ENCODE measurements around the gene CNTLN. TPM values are rescaled to one million over a fixed set of nuclear protein-coding genes. Genes with fewer than 3 reads are reported as not detected.

Gene CNTLN
- total RNA-seq, 1 experiment from 2014 or later, result 6.7 TPM

GRCh38 chr9:17423681-17424011 lies 288.8 kb downstream of the CNTLN start:
- Mint-ChIP-seq H3K36me3 (ENCODE audit: insufficient read depth, unreplicated experiment) (peaks cover 8% of the 10 kb centered on the region), H3K4me3 (ENCODE audit: unreplicated experiment) (no peak overlapping the region), H3K27ac (ENCODE audit: low read depth, unreplicated experiment) (no peak overlapping the region), H3K27me3 (ENCODE audit: insufficient read depth, unreplicated experiment) (no peaks in the 10 kb centered on the region), H3K4me1 (ENCODE audit: insufficient read depth, unreplicated experiment) (no peaks in the 10 kb centered on the region), H3K9me3 (ENCODE audit: unreplicated experiment) (no peaks in the 10 kb centered on the region)
- ChIA-PET CTCF (no interaction called here), POLR2A (no interaction called here)
- no peak for DNase-seq (ENCODE audit: unreplicated experiment)
- no TSS peak for BruUV-seq (replicated peaks)
- TF ChIP-seq CTCF (IDR thresholded peaks at IDR 0.05; ENCODE audit: unreplicated experiment), result no peak
- intact Hi-C loops (cut with micrococcal nuclease), result no loop called here

DNA sequence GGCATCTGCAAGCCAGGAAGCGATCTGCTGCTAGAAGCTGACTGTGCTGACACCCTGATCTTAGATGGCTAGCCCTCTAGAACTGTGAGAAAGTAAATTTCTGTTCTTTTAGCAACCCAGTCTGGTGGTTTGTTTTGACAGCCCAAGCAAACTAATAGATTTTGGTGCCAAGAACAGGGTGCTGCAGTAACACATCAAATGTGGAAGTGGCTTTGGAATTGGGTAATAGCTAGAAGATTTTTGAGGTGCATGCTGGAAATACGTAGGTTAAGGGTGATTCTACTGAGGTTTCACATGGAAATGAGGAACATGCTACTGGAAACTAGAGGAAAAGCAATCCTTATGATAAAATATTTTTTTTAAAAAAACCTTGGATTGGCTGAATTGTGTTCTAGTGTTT lies 290.5 kb downstream of the CNTLN start:
- intact Hi-C loops (cut with micrococcal nuclease), result no loop called here
- H3K36me3 Mint-ChIP-seq (ENCODE audit: insufficient read depth, unreplicated experiment), result peaks cover 8% of the 10 kb centered on the region
- CTCF ChIA-PET, result interaction anchor here (1.8 kb wide), 1 partner anchor 11 kb away, joined by 4 read pairs; no protein-coding TSS in a partner anchor
- no peaks in the 10 kb centered on the region for H3K27me3 Mint-ChIP-seq (ENCODE audit: insufficient read depth, unreplicated experiment)
- POLR2A ChIA-PET, result no interaction called here
- no TSS peak for BruUV-seq (replicated peaks)
- H3K9me3 Mint-ChIP-seq (ENCODE audit: unreplicated experiment), result no peaks in the 10 kb centered on the region
- no peak overlapping the region for H3K27ac Mint-ChIP-seq (ENCODE audit: low read depth, unreplicated experiment)
- H3K4me1 Mint-ChIP-seq (ENCODE audit: insufficient read depth, unreplicated experiment), result no peaks in the 10 kb centered on the region
- TF ChIP-seq CTCF (IDR thresholded peaks at IDR 0.05; ENCODE audit: unreplicated experiment), result no peak
- DNase-seq (ENCODE audit: unreplicated experiment), result no peak
- no peak overlapping the region for H3K4me3 Mint-ChIP-seq (ENCODE audit: unreplicated experiment)

- DNase-seq (ENCODE audit: unreplicated experiment), result no peak
- Mint-ChIP-seq H3K27ac (ENCODE audit: low read depth, unreplicated experiment) (no peak overlapping the region), H3K36me3 (ENCODE audit: insufficient read depth, unreplicated experiment) (no peaks in the 10 kb centered on the region), H3K4me1 (ENCODE audit: insufficient read depth, unreplicated experiment) (no peaks in the 10 kb centered on the region), H3K9me3 (ENCODE audit: unreplicated experiment) (peaks cover 8% of the 10 kb centered on the region), H3K27me3 (ENCODE audit: insufficient read depth, unreplicated experiment) (no peaks in the 10 kb centered on the region), H3K4me3 (ENCODE audit: unreplicated experiment) (no peak overlapping the region)
- POLR2A ChIA-PET, result no interaction called here
- intact Hi-C loops (cut with micrococcal nuclease), result no loop called here
- BruUV-seq (replicated peaks), result no TSS peak
- no peak for TF ChIP-seq CTCF (IDR thresholded peaks at IDR 0.05; ENCODE audit: unreplicated experiment)
- CTCF ChIA-PET, result interaction anchor here (1.1 kb wide), 1 partner anchor 20 kb away, joined by 4 read pairs; no protein-coding TSS in a partner anchor
These were observed 298.7 kb downstream of the CNTLN start for GRCh38 chr9:17433526-17433925.

GRCh38 chr9:17436854-17437253 lies 302.0 kb downstream of the CNTLN start:
- Mint-ChIP-seq H3K4me1 (ENCODE audit: insufficient read depth, unreplicated experiment) (no peaks in the 10 kb centered on the region), H3K36me3 (ENCODE audit: insufficient read depth, unreplicated experiment) (no peaks in the 10 kb centered on the region), H3K27ac (ENCODE audit: low read depth, unreplicated experiment) (no peak overlapping the region), H3K27me3 (ENCODE audit: insufficient read depth, unreplicated experiment) (no peaks in the 10 kb centered on the region), H3K4me3 (ENCODE audit: unreplicated experiment) (no peak overlapping the region), H3K9me3 (ENCODE audit: unreplicated experiment) (peaks cover 14% of the 10 kb centered on the region)
- no TSS peak for BruUV-seq (replicated peaks)
- CTCF ChIA-PET, result no interaction called here
- intact Hi-C loops (cut with micrococcal nuclease), result no loop called here
- TF ChIP-seq CTCF (IDR thresholded peaks at IDR 0.05; ENCODE audit: unreplicated experiment), result no peak
- no peak for DNase-seq (ENCODE audit: unreplicated experiment)
- POLR2A ChIA-PET, result no interaction called here
